ENCODE data around the gene DPEP2.

The DPEP2 gene

DNA sequence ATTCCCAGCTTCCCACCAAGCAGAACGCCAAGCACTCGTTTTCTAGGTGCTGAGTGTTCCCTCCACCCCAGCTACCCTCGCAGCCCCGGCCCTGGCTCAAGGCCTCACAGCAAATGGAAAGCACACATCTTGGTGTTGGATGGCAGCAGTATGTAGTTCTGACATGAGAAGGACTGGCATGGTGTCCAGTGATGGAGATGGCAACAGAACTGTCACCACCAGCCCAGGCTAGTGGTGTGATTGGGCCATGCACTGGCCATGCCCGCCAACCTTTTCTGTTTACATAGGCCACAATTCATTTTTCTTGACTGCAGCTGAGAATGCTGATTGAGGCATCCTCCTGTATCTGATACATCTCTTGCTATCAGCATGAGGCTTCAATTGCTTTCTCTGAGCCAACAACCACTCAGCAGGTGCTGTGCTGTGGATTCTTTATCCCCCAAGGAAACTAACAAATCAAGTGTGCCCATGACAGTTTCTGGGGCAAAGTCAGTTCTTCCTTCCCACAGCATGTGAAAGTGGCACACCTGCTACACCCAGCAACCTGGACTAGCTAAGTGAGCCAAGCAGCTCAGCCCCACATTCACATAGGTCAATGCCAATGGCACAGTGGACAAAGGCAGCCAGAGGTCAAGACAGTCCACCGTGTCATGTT, 34.7 kb downstream of the DPEP2 start:
- no peak for DNase-seq
- intact Hi-C loops (cut with DNase I) = no loop called here

DNA sequence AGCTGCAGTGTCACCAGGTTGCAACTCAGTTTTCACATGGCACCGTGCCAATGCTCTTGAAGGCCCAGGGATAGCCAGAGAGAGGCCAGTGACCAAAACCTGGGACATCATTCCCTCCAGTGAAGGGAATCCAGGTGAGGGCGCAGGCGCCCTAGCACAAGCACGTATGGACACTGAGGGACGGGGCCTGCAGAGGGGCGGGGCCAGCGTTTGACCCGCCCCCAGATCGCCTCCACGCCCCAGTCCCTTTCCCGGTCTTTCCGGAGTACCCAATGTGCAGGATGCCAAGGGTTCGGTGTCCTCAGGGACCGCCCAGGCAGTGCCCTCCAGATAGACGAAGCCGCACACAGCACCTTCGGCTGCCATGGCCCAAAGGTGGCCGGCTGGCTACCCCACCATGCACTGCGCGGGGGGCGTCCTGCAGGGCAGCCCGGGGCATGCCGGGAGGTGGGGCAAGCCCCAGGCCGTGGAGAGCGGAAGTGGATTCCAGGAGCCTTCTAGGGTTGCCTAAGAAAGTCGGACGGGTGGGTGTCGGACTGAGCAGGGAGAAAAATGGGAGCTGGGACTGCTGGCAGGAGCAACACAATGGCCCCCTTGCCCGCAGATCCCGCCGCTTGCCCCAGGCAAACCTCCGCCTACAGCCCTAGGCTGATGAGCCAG, 35.5 kb downstream of the DPEP2 start:
- intact Hi-C loops (cut with DNase I) = no loop called here
- peak in 1 of 42 donors; percentile 54 for DNase-seq

DNA sequence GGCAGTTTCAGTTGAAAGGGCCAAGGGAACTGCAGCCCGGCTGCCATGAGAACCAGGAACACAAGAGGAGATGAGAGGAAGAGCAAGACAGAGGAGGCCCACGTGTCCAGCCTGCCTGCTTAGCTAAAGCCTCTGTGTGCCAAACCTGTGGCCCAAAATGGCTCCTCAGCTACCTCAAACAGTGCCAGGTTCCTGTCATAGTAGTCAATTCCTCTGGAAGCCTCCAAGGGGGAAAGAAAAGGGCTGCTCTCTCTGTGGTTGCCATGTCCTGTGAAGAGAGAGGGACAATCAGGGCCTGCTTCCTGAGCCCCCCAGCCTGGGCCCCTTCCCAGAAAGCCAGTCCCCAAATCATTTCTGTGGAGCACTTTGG, 36.0 kb downstream of the DPEP2 start:
- DNase-seq = peak in 2 of 42 donors; percentile 22 to 37
- intact Hi-C loops (cut with DNase I) = no loop called here

DNA sequence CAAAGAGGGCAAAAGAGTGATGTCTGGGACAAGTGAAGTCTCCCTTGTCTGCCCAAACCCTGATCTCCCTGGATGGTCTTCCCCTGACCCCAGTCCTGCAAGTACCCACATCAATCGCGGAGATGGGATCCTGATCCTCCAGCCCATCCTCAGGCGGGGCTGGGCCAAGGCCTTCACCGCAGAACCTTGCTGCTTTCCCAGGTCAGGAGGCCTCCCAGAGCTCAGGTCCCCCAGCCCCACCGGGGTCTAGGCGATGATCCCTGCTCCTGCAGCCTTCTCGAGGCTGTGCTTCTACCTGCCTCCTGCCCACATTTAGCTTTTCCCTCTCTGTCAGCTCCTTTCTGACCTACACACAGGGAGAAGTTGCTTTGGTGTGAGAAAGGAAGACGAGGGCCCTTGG, 37.1 kb downstream of the DPEP2 start:
- DNase-seq = no peak
- intact Hi-C loops (cut with DNase I) = no loop called here

DNA sequence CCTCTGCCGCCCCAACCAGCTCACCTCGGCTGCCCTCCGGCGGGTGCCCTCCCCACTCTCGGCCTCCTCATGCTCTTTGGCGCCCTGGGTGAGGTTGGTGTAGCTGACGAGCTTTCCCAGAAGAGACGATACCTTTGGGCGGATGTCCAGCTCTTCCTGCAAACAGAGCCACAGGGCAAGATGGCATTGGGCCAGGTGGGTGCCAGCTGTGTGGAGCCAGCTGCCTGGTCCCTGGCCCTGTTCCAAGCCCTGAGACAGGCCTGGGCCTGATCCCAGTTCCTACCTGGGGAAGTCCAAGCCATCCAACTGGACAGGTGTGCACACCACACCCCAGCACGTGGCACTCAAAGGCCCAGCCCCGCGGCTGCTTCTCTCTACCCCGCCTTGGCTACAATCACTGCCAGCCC, 37.7 kb downstream of the DPEP2 start:
- intact Hi-C loops (cut with DNase I) = no loop called here
- no peak for DNase-seq

DNA sequence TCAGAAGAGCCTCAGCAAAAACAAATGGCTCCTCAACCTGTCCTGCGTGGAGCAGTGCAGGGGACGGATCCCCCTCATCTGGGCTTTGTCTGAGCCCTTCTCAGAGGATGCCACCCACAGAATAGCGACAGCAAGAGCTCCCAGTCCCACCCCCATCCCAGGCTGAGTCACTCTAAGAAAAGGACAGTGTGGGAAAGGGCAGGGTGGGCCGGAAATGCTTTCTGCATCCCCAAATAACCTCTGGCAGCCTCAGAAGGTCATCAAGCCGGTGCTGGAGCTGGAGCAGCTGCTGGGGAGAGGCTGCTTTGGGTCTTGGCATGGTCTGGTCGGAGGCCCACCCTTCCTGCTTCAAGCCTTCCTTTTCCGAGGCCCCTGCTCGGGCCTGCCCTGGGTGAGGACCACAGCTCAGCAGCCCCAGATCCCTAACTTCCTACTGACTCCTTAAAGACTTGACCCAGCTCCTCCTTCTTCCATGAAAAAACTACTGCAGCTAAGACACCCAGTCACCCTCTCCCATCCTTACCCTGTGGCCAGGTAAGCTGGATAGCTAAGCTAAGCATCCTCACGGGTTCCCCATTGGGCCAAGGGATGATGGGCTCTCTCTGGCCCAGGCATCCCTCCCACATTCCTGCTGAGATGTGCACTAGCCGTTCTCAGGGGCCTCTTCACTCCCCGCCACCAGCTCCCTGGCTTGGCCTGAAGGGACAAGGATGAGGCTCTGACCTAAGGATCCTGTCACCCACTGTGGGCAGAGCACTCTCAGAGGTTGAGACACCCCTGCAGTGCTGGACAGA, 39.6 kb downstream of the DPEP2 start:
- peak in 7 of 42 donors; percentile 10 to 61 (median 44) for DNase-seq
- intact Hi-C loops (cut with DNase I) = no loop called here

DNA sequence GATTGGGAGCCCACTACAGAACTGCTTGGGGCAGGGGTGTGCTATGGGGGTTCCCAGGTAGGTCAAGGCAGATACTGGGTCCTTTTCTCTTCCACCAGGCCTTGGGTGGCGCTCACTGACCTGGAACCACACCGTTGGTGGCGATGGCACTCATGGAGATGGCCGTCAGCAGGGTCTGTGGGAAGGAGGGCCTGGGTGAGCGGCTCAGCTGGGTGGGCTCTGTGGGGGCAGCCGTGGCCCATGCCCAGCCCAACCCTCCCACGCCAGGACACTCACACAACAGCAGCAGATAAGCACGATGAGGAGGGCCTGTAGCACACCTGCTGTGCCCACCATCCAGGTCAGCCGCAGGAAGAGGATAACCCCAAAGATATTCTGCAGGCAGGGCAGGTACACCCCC, 41.7 kb downstream of the DPEP2 start:
- intact Hi-C loops (cut with DNase I) = no loop called here
- DNase-seq = no peak

DNA sequence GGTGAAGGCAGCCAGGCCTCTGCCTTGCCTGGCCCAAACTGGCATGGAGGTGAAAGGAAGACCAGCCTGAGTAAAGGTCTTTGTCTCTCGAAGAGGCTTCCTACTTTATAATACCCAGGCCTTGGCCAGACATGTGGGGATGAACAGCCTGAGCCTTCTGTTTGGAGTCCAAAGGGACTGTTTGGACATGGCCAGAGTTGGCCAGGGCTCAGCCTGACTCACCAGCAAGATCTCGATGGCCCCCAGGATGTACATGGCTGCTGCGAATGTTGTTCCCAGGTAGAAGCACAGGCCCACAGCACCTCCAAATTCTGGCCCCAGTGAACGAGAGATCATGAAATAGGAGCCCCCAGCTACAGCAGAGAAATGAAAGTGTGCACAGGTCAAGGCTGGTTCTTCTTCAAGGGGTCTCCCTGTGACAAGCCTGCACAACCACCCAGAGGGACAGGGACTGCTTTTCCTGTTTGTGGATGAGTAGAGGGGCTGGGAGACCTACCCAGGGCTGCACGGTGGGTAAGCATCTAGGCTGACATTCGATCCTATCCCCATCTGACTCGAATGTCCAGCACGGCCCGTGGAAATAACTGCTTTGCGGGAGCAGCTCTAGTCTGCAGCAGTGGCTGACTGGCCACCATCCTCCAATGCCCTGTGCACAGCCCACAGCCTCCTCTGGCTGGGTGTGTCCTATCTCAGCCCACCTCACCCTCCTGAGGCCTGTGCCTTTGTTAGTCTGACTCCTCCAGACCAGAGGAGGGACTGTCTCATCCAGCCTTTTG, 44.7 kb downstream of the DPEP2 start:
- no peak for DNase-seq

DNA sequence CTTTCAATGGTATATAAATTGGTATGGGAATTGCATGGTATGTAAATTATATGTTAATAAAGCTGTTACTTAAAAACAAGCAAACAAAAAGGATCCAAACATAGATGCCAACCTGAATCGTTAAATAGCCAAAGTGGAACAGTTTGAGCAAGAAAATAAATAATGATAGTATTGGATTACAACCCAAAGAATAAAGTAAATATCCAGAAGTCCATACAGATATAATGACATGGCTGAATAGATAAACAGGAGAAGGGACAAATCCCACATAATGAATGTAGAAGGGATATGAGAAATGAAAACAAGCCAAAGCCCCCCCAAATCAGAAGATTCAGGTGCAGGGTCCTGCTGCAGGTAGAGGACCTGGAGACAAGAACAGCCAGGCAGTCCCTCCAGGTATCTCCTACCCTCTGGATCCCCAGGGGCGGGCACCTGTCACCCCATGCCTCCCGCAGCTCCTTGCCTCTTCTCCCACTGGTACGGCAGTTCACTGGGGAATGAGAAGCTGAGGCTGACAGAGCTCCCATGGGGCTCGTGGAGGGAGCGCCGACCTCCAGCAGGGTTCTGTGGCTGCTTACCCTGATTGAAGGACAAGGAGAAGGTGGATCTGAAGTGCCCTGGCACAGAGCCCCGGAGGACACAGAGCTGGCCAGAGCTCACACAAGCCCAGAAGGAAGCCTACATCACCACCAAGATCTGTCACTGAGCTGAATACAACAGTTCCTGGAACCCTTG, 45.5 kb downstream of the DPEP2 start:
- no peak for DNase-seq
- intact Hi-C loops (cut with DNase I) = no loop called here

More for the DNA sequence above, 44.7 kb downstream of the DPEP2 start:
- intact Hi-C loops (cut with DNase I) = no loop called here

DNA sequence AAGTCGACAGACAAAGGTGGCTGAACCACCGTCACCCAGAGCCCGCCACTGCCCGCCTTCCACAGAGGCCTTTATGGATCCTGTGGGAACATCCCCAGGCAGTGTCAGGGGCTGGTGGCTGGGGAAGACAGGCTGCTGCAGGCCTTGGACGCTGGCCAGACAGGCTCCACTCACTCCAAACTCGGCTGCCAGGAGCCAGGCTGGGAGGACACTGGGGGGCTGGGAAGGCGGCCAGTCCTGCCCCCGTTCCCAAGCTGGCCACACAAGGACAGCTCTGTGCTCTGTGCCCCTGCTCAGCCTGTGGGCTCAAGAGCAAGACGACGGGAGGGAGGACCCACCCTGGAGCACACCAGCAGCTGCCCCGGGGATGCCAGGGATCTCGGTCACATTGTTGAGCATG, 47.8 kb downstream of the DPEP2 start:
- intact Hi-C loops (cut with DNase I) = no loop called here
- DNase-seq = peak; percentile 86 to 97 (median 93)

DNA sequence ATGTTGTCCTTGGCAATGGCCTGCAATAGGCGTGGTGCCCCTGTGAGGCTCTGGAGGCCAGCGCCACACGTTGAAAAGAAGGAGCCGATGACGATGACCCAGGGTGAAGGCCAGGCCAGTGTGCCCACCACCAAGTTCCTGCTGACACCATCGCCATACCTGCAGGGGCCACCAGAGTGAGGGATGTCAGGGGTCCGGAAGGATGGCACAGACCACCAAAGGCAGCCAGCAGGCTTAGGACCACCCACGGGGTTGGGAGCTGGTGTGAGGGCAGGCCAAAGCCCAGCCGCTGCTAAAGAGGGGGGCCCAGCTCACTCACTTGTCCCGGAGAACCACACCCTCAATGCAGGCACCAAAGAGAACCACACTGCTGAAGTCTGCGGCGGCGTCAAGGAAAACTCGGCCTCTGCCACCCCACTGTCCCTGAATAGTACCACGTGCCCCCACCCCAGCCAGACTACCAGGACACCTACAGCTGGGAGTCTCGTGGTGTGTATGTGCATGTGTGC, 48.9 kb downstream of the DPEP2 start:
- intact Hi-C loops (cut with DNase I) = no loop called here
- no peak for DNase-seq

DNA sequence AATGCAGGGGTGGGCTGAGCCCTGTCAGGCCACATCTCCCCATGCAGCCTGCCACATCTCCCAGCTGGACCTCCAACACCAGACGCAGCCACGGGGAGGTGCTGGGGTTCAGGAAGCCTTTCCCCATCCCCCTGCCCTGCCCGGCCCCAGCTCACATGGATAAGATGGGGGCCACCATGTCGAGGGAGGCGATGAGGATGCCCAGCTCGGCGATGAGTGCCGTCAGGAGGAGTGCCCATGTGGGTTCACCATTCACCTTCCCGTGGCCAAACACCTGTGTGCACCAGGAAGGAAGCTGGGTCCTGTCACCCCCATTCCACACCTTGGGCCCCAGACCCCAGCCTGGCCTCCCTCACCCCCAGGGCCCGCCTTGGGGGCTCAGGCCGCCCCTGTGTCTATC, 49.6 kb downstream of the DPEP2 start:
- no peak for DNase-seq
- intact Hi-C loops (cut with DNase I) = no loop called here

DNA sequence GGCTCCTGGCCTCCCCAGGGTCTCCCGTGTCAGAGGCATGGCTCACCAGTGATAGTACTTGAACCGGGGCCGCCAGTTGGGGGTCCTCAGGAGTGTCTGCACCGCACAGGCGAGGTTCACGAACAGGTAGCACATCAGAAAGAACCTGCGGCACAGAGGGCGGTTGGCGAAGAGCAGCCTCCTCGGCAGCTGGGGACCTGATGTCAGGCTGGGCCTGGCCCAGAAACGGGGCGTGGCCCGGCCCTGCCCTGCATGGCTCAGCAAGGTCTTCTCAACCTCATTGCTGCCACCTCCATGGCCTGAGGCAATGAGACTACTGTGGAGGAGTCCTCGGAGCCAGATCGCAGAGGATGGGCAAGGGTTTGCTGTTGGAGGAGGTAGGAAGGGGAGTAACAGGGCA, 51.3 kb downstream of the DPEP2 start:
- no peak for DNase-seq
- intact Hi-C loops (cut with DNase I) = no loop called here

DNA sequence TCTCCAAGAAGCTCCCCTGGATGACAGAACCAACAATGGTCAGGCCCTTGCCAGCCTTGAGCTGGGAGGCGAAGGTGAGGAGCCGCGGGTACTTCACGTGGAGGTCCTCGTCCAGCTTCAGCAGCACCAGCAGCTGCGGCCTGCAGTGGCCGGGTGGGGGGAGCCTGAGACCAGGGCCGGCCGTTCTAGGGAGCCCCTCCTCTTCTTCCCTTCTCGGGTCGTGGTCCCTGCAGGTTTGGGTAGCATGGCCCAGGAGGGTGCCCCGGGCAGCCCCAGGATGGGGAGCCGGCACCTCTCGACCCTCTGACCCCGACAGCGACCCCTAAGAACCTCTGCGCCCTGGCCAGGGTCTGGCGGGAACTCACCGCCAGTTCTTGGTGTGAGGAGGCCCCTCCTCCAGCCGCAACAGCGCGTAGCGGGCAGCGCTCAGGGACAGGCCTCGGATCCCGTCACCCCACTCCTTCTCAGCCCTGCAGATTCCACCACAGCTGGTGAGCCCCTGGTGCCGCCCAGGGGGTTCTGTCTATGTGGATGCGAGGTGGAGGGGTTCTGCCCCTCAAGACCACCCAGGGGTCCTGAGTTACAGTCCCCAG, 52.2 kb downstream of the DPEP2 start:
- intact Hi-C loops (cut with DNase I) = no loop called here
- DNase-seq = no peak

DNA sequence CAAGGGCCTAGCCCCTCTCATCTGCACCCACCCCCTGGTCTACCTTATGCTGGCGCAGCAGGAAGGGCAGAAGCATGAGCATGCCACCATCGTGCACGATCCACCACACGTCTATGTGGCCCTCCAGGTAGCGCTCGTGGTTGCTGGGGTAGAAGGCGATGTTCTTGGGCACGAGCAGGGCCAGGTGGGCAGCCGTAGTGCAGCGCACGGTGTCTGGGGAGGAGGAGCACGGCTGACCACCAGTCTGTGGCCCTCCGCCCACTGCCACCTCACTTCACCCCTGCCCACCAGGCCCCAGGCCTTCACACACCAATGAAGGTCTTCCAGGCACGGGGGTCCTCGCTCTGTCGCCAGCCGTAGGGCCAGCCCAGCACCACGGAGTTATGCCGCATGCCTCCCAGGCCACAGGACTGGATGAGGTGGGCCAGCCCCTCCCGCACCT, 53.1 kb downstream of the DPEP2 start:
- DNase-seq = no peak
- intact Hi-C loops (cut with DNase I) = no loop called here

DNA sequence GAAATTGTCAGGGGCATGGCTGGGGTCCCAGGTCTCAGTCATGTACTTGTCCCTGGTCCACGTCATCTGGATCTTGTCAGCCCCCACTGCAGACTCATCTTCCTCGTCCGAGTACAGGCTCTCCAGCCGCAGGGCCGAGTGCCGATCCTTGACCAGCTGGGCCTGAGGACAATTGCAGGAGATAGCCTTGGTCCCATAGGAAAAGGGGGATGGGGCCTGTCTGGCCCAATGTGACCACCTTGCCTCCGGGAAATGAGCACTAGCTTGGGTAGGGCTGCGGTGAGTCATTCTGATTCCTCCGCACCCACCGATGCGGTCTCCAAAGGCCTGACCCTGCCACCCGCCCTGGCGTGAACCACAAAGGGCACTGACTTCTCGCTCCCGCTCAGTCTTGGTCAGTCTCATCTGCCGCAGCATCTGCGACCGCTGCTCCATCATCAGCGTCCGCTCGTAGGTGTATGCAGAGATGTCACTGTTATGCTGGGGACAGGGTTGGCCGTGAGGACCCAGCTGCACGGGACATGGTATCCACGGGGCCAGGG, 53.8 kb downstream of the DPEP2 start:
- intact Hi-C loops (cut with DNase I) = no loop called here
- no peak for DNase-seq

DNA sequence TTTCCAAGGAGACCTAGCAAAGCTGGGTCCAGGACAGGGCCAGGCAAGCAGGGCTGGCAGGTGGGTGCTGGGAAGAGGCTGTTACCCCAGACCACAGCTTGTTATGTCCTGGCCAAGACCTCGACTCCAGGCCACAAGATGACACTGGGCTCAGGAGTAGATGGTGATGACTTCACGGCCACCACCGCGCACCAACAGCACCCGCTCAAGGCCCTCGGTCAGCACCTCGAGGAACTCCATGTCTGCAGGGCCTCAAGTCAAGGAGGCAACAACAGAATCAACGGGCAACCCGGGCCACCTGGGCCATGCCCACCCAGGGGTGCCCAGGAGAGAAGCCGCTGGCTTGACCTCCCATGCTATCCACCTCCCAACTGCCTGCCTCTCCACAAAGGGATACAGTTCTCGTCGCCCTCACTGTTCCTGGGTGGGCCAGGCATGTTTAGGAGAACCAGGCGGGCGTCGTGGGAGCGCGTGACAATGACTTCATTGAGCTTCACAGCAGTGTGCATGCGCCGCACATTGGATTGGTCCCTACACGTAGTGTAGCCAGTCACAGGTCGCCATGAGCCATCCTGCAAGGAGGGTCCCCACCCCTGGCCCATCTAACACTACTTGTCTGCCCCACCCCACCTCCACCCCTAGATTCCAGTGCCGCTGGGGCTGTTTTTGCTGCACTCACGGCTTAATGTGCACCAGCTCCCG, 54.4 kb downstream of the DPEP2 start:
- DNase-seq = no peak
- intact Hi-C loops (cut with DNase I) = no loop called here
